ENCODE results near the gene TMEM151A. TPM values are rescaled to one million over a fixed set of nuclear protein-coding genes. Genes with fewer than 3 reads are reported as not detected.

Gene TMEM151A
- total RNA-seq, 1 experiment from 2014 or later: 1.5 TPM

GRCh38 chr11:66281001-66281400, 10.7 kb upstream of the TMEM151A start:
- TF ChIP-seq EZH2 (IDR thresholded peaks at IDR 0.05; ENCODE audit: borderline replicate concordance, low read depth, low read length, poor library complexity, severe bottlenecking): no peak
- no peak for TF ChIP-seq CTCF (conservative IDR thresholded peaks at IDR 0.05; ENCODE audit: low read depth, low read length)
- no peaks in the 10 kb centered on the region for H3K27me3 ChIP-seq (replicated peaks; ENCODE audit: insufficient read depth, low read depth, low read length, poor library complexity)
- no TSS peak for BruUV-seq (replicated peaks)
- no peak overlapping the region for H3K4me3 ChIP-seq (ENCODE audit: low read depth, low read length, poor library complexity, severe bottlenecking)
- intact Hi-C loops (cut with micrococcal nuclease; ENCODE audit: unreplicated experiment): no loop called here
- ChIA-PET CTCF (no interaction called here), POLR2A (ENCODE audit: low non-redundant PET) (no interaction called here)
- H3K36me3 ChIP-seq (ENCODE audit: insufficient read depth, low read length, poor library complexity, severe bottlenecking): peaks cover 6% of the 10 kb centered on the region
- H3K27ac ChIP-seq (ENCODE audit: low read depth, low read length, poor library complexity, severe bottlenecking): no peak overlapping the region
- peaks cover 27% of the 10 kb centered on the region for H3K4me1 ChIP-seq (ENCODE audit: insufficient read depth, low read length, poor library complexity, severe bottlenecking)
- no peak for DNase-seq (ENCODE audit: low spot score)
- no peaks in the 10 kb centered on the region for H3K9me3 ChIP-seq (ENCODE audit: low read depth, low read length, poor library complexity, severe bottlenecking)

- CTCF ChIA-PET: interaction anchor here (0.6 to 1.1 kb wide), 4 partner anchors 14 to 240 kb away, joined by 3 to 9 read pairs (median 6); no protein-coding TSS in a partner anchor
- POLR2A ChIA-PET (ENCODE audit: low non-redundant PET): no interaction called here
- H3K27me3 ChIP-seq (replicated peaks; ENCODE audit: insufficient read depth, low read depth, low read length, poor library complexity): no peaks in the 10 kb centered on the region
- peaks cover 27% of the 10 kb centered on the region for H3K4me1 ChIP-seq (ENCODE audit: insufficient read depth, low read length, poor library complexity, severe bottlenecking)
- TF ChIP-seq EZH2 (IDR thresholded peaks at IDR 0.05; ENCODE audit: borderline replicate concordance, low read depth, low read length, poor library complexity, severe bottlenecking): no peak
- TF ChIP-seq CTCF (conservative IDR thresholded peaks at IDR 0.05; ENCODE audit: low read depth, low read length): no peak
- peaks cover 5% of the 10 kb centered on the region for H3K36me3 ChIP-seq (ENCODE audit: insufficient read depth, low read length, poor library complexity, severe bottlenecking)
- intact Hi-C loops (cut with micrococcal nuclease; ENCODE audit: unreplicated experiment): loop anchor here (1.0 kb wide), 1 partner anchor 60 kb away; no protein-coding TSS in a partner anchor
- no peak overlapping the region for H3K4me3 ChIP-seq (ENCODE audit: low read depth, low read length, poor library complexity, severe bottlenecking)
- no TSS peak for BruUV-seq (replicated peaks)
- H3K27ac ChIP-seq (ENCODE audit: low read depth, low read length, poor library complexity, severe bottlenecking): no peak overlapping the region
- DNase-seq (ENCODE audit: low spot score): no peak
- no peaks in the 10 kb centered on the region for H3K9me3 ChIP-seq (ENCODE audit: low read depth, low read length, poor library complexity, severe bottlenecking)
Observed at GRCh38 chr11:66281776-66282467, 9.8 kb upstream of the TMEM151A start.

GRCh38 chr11:66282468-66283455, 8.9 kb upstream of the TMEM151A start:
- H3K4me1 ChIP-seq (ENCODE audit: insufficient read depth, low read length, poor library complexity, severe bottlenecking): peaks cover 27% of the 10 kb centered on the region
- intact Hi-C loops (cut with micrococcal nuclease; ENCODE audit: unreplicated experiment): loop anchor here (1.0 kb wide), 1 partner anchor 60 kb away; no protein-coding TSS in a partner anchor
- no peak overlapping the region for H3K4me3 ChIP-seq (ENCODE audit: low read depth, low read length, poor library complexity, severe bottlenecking)
- POLR2A ChIA-PET (ENCODE audit: low non-redundant PET): no interaction called here
- H3K27me3 ChIP-seq (replicated peaks; ENCODE audit: insufficient read depth, low read depth, low read length, poor library complexity): no peaks in the 10 kb centered on the region
- BruUV-seq (replicated peaks): no TSS peak
- H3K9me3 ChIP-seq (ENCODE audit: low read depth, low read length, poor library complexity, severe bottlenecking): no peaks in the 10 kb centered on the region
- H3K27ac ChIP-seq (ENCODE audit: low read depth, low read length, poor library complexity, severe bottlenecking): no peak overlapping the region
- peaks cover 5% of the 10 kb centered on the region for H3K36me3 ChIP-seq (ENCODE audit: insufficient read depth, low read length, poor library complexity, severe bottlenecking)
- CTCF ChIA-PET: interaction anchor here (0.6 to 1.1 kb wide), 5 partner anchors 15 to 241 kb away, joined by 3 to 9 read pairs (median 5); no protein-coding TSS in a partner anchor
- DNase-seq (ENCODE audit: low spot score): peak; percentile 99
- TF ChIP-seq CTCF (conservative IDR thresholded peaks at IDR 0.05; ENCODE audit: low read depth, low read length): peak; percentile 99
- no peak for TF ChIP-seq EZH2 (IDR thresholded peaks at IDR 0.05; ENCODE audit: borderline replicate concordance, low read depth, low read length, poor library complexity, severe bottlenecking)

All from A673 (cell line).